GM23338 (cell line): ENCODE data around the gene KPNA2. TPM values are rescaled to one million over a fixed set of nuclear protein-coding genes. Genes with fewer than 3 reads are reported as not detected.

ENCODE experiments used
- ATAC-seq: fragments of 200-7000 bp; cut with Tn5 transposase; 3 replicates; pipeline ENCODE4 v1.9.1; 2020
- DNase-seq: peaks from one replicate; pipeline ENCODE4 v3.0.0-alpha.2; 2015; ENCODE audit warnings: low spot score
- H2AFZ ChIP-seq: fragments of 200-600 bp; sonication (generic); 2 replicates; pipeline ENCODE4 v1.8.0; 2016; ENCODE audit warnings: antibody characterized with exemption, mild to moderate bottlenecking, moderate library complexity
- H3F3A ChIP-seq: fragments of 200-600 bp; sonication (generic); replicated peaks from 2 replicates; pipeline ENCODE4 v1.8.0; 2017; ENCODE audit warnings: antibody characterized with exemption, mixed run types, low read depth
- H3K27ac ChIP-seq: fragments of 200-600 bp; sonication (generic); 2 replicates; pipeline ENCODE4 v1.6.1; 2016; ENCODE audit warnings: low read depth
- H3K27me3 ChIP-seq: fragments of 200-600 bp; sonication (generic); 2 replicates; pipeline ENCODE4 v1.8.0; 2016; ENCODE audit warnings: mild to moderate bottlenecking, mixed run types, moderate library complexity; ENCODE audit not compliant: insufficient read depth
- H3K36me3 ChIP-seq: fragments of 200-600 bp; sonication (generic); 2 replicates; pipeline ENCODE4 v1.8.0; 2016; ENCODE audit warnings: mild to moderate bottlenecking; ENCODE audit not compliant: insufficient read depth
- H3K4me1 ChIP-seq: fragments of 200-600 bp; sonication (generic); 2 replicates; pipeline ENCODE4 v1.8.0; 2016; ENCODE audit warnings: mild to moderate bottlenecking, moderate library complexity; ENCODE audit not compliant: insufficient read depth
- H3K4me2 ChIP-seq: fragments of 200-600 bp; sonication (generic); 2 replicates; pipeline ENCODE4 v1.7.1; 2017; ENCODE audit warnings: mixed run types
- H3K4me3 ChIP-seq: fragments of 200-600 bp; sonication (generic); 2 replicates; pipeline ENCODE4 v1.6.1; 2016; ENCODE audit warnings: mixed run types
- H3K79me2 ChIP-seq: fragments of 200-600 bp; sonication (generic); replicated peaks from 2 replicates; pipeline ENCODE4 v1.8.0; 2017; ENCODE audit warnings: mild to moderate bottlenecking; ENCODE audit not compliant: insufficient read depth
- H3K9me2 ChIP-seq: fragments of 200-600 bp; sonication (generic); 2 replicates; pipeline ENCODE4 v1.8.0; 2017; ENCODE audit not compliant: insufficient read depth
- H4K20me1 ChIP-seq: fragments of 200-600 bp; sonication (generic); replicated peaks from 2 replicates; pipeline ENCODE4 v1.8.0; 2017; ENCODE audit warnings: mild to moderate bottlenecking; ENCODE audit not compliant: insufficient read depth
- H3K27ac Mint-ChIP-seq: 2 replicates; pipeline ENCODE4 v1.8.0; 2020; ENCODE audit warnings: inconsistent platforms, mild to moderate bottlenecking, moderate library complexity, mixed read lengths
- H3K27me3 Mint-ChIP-seq: 3 replicates; pipeline ENCODE4 v1.8.0; 2022; ENCODE audit warnings: low read depth, mild to moderate bottlenecking, moderate library complexity, mixed read lengths, inconsistent platforms; ENCODE audit not compliant: insufficient read depth, poor library complexity
- H3K36me3 Mint-ChIP-seq: 3 replicates; pipeline ENCODE4 v1.8.0; 2021; ENCODE audit warnings: low read depth, mild to moderate bottlenecking, inconsistent platforms, moderate library complexity, mixed read lengths
- H3K4me1 Mint-ChIP-seq: 3 replicates; pipeline ENCODE4 v1.8.0; 2020; ENCODE audit warnings: mild to moderate bottlenecking, inconsistent platforms, mixed read lengths
- H3K4me3 Mint-ChIP-seq: 3 replicates; pipeline ENCODE4 v1.8.0; 2021; ENCODE audit warnings: moderate library complexity, mild to moderate bottlenecking, inconsistent platforms, mixed read lengths
- H3K9me3 Mint-ChIP-seq: 3 replicates; pipeline ENCODE4 v1.8.0; 2020; ENCODE audit warnings: moderate library complexity, mild to moderate bottlenecking, inconsistent platforms, mixed read lengths
- CREB1 ChIP-seq: fragments of 250-450 bp; sonication (Bioruptor Pico); IDR thresholded peaks from 2 replicates; pipeline ENCODE4 v1.5.0; 2020; ENCODE audit warnings: low read depth, mild to moderate bottlenecking, moderate library complexity
- EZH2 ChIP-seq: fragments of 200-600 bp; sonication (generic); IDR thresholded peaks from one replicate; pipeline ENCODE4 v1.8.0; 2017; ENCODE audit warnings: antibody characterized with exemption, mild to moderate bottlenecking, low read depth; ENCODE audit not compliant: unreplicated experiment
- EZH2phosphoT487 ChIP-seq: fragments of 200-600 bp; sonication (generic); IDR thresholded peaks from one replicate; pipeline ENCODE4 v1.8.1; 2018; ENCODE audit warnings: antibody characterized with exemption; ENCODE audit not compliant: unreplicated experiment
- JUNB ChIP-seq: IDR thresholded peaks from one replicate; pipeline ENCODE4 v1.6.1; 2016; ENCODE audit warnings: antibody characterized with exemption; ENCODE audit not compliant: unreplicated experiment
- NANOG ChIP-seq: IDR thresholded peaks from 2 replicates; pipeline ENCODE4 v1.6.1; 2016; ENCODE audit warnings: antibody characterized with exemption, borderline replicate concordance
- POLR2AphosphoS5 ChIP-seq: IDR thresholded peaks from 2 replicates; pipeline ENCODE4 v1.6.1; 2016; ENCODE audit warnings: antibody characterized with exemption, low read depth
- STAT1 ChIP-seq: IDR thresholded peaks from one replicate; pipeline ENCODE4 v1.6.1; 2016; ENCODE audit warnings: antibody characterized with exemption; ENCODE audit not compliant: unreplicated experiment
- ZNF114 ChIP-seq: fragments of 250-450 bp; sonication (Bioruptor Pico); IDR thresholded peaks from 2 replicates; pipeline ENCODE4 v1.5.0; 2020; ENCODE audit warnings: mild to moderate bottlenecking, moderate library complexity
- ZNF331 ChIP-seq: fragments of 250-450 bp; sonication (Bioruptor Pico); IDR thresholded peaks from 2 replicates; pipeline ENCODE4 v1.5.0; 2020; ENCODE audit warnings: low read depth, mild to moderate bottlenecking, moderate library complexity
- polyA plus RNA-seq: library from polyadenylated mRNA; unstranded; fragments of >200 nt; fragmentation: Nextera tagmentation; extraction: Ambion mirVana; gene quantifications from 2 replicates; pipeline ENCODE4 v1.2.1, GENCODE V29; 2016
- total RNA-seq: library from RNA; depleted of rRNA; stranded (reverse); fragments of >200 nt; shearing (Covaris generic); gene quantifications from 2 replicates; pipeline ENCODE4 v1.2.3, GENCODE V29; 2014
- TF ChIP-seq, protein P1 (sequence below): IDR thresholded peaks from 2 replicates; pipeline ENCODE4 v1.6.1; 2016; ENCODE audit warnings: antibody characterized with exemption
- TF ChIP-seq, protein P2 (sequence below): IDR thresholded peaks from one replicate; pipeline ENCODE4 v1.6.1; 2018; ENCODE audit warnings: antibody characterized with exemption; ENCODE audit not compliant: unreplicated experiment
- TF ChIP-seq, protein P3 (sequence below), 2 experiments: fragments of 200-600 bp in 1 of 2; sonication (generic) in 1 of 2; conservative IDR thresholded peaks; 2 replicates each; pipeline versions ENCODE4 v1.5.1 to v1.6.1; 2016 to 2017; ENCODE audit warnings: antibody characterized with exemption in 2 of 2, low read depth in 2 of 2, mild to moderate bottlenecking in 2 of 2, moderate library complexity in 1 of 2
- TF ChIP-seq, protein P4 (sequence below): fragments of 250-450 bp; sonication (Bioruptor Pico); IDR thresholded peaks from 2 replicates; pipeline ENCODE4 v1.5.0; 2020; ENCODE audit warnings: mild to moderate bottlenecking, moderate library complexity

KPNA2 gene
- total and polyA plus RNA-seq, 2 experiments from 2014 or later = 375 to 442 TPM

DNA sequence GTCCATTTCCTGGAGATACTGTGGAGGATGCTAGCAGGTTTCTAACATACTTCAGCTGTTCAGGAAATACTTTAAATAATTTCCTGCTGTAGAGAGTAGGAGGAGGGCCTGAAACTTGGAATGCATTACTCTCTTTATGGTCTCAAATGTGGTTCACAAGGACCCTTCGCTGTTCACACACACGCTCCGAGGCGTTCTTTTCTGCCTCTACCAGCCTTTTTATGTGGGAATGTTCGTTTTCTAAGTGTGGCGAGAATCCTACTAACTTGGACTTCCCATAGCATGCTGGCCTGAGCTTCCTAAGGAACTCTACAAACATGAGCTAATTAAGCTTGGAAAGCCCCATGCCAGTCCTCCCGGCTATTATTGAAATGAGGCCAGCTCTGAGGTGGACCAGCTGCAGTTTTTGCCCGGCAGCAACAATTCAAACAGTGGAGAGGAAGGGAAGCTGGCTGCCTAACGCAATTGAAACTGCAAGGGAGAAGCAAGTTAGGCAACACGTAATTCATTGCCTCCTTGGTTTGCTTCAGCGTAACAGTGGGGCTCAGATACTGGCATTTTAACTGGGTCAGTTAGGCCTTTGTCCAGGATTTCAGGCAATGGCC, 18.9 kb downstream of the KPNA2 start:
- Histone ChIP-seq H2AFZ (no peak overlapping the region), H3K4me1 (no peaks in the 10 kb centered on the region), H3K36me3 (no peaks in the 10 kb centered on the region), H3K79me2 (no peaks in the 10 kb centered on the region), H3K4me3 (no peak overlapping the region), H3K27me3 (no peaks in the 10 kb centered on the region), H3F3A (no peaks in the 10 kb centered on the region), H4K20me1 (no peaks in the 10 kb centered on the region), H3K9me2 (no peaks in the 10 kb centered on the region), H3K4me2 (no peak overlapping the region), H3K27ac (no peak overlapping the region)
- no peaks in the 10 kb centered on the region for H3K4me1 Mint-ChIP-seq
- peaks cover 3% of the 10 kb centered on the region; the same call in 2 of the 3 replicates for H3K9me3 Mint-ChIP-seq
- H3K27ac Mint-ChIP-seq = no peak overlapping the region; the same call in 1 of the 2 replicates
- no peak overlapping the region for H3K4me3 Mint-ChIP-seq
- ATAC-seq (no peak), DNase-seq (no peak)
- TF ChIP-seq, protein P1, sequence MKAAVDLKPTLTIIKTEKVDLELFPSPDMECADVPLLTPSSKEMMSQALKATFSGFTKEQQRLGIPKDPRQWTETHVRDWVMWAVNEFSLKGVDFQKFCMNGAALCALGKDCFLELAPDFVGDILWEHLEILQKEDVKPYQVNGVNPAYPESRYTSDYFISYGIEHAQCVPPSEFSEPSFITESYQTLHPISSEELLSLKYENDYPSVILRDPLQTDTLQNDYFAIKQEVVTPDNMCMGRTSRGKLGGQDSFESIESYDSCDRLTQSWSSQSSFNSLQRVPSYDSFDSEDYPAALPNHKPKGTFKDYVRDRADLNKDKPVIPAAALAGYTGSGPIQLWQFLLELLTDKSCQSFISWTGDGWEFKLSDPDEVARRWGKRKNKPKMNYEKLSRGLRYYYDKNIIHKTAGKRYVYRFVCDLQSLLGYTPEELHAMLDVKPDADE = no peak
- TF ChIP-seq CREB1 (CRISPR knock-in tag) = no peak
- TF ChIP-seq EZH2 = no peak
- TF ChIP-seq, protein P2, sequence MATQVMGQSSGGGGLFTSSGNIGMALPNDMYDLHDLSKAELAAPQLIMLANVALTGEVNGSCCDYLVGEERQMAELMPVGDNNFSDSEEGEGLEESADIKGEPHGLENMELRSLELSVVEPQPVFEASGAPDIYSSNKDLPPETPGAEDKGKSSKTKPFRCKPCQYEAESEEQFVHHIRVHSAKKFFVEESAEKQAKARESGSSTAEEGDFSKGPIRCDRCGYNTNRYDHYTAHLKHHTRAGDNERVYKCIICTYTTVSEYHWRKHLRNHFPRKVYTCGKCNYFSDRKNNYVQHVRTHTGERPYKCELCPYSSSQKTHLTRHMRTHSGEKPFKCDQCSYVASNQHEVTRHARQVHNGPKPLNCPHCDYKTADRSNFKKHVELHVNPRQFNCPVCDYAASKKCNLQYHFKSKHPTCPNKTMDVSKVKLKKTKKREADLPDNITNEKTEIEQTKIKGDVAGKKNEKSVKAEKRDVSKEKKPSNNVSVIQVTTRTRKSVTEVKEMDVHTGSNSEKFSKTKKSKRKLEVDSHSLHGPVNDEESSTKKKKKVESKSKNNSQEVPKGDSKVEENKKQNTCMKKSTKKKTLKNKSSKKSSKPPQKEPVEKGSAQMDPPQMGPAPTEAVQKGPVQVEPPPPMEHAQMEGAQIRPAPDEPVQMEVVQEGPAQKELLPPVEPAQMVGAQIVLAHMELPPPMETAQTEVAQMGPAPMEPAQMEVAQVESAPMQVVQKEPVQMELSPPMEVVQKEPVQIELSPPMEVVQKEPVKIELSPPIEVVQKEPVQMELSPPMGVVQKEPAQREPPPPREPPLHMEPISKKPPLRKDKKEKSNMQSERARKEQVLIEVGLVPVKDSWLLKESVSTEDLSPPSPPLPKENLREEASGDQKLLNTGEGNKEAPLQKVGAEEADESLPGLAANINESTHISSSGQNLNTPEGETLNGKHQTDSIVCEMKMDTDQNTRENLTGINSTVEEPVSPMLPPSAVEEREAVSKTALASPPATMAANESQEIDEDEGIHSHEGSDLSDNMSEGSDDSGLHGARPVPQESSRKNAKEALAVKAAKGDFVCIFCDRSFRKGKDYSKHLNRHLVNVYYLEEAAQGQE = no peak
- no peak for TF ChIP-seq JUNB
- TF ChIP-seq POLR2AphosphoS5 = no peak
- TF ChIP-seq NANOG = no peak
- TF ChIP-seq, protein P3, sequence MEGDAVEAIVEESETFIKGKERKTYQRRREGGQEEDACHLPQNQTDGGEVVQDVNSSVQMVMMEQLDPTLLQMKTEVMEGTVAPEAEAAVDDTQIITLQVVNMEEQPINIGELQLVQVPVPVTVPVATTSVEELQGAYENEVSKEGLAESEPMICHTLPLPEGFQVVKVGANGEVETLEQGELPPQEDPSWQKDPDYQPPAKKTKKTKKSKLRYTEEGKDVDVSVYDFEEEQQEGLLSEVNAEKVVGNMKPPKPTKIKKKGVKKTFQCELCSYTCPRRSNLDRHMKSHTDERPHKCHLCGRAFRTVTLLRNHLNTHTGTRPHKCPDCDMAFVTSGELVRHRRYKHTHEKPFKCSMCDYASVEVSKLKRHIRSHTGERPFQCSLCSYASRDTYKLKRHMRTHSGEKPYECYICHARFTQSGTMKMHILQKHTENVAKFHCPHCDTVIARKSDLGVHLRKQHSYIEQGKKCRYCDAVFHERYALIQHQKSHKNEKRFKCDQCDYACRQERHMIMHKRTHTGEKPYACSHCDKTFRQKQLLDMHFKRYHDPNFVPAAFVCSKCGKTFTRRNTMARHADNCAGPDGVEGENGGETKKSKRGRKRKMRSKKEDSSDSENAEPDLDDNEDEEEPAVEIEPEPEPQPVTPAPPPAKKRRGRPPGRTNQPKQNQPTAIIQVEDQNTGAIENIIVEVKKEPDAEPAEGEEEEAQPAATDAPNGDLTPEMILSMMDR (conservative IDR thresholded peaks at IDR 0.05; ENCODE audit: low read depth in 2 of 2) = no peak
- no peak for TF ChIP-seq STAT1
- no peak for TF ChIP-seq ZNF331 (CRISPR knock-in tag)
- no peak for TF ChIP-seq ZNF114
- TF ChIP-seq, protein P4, sequence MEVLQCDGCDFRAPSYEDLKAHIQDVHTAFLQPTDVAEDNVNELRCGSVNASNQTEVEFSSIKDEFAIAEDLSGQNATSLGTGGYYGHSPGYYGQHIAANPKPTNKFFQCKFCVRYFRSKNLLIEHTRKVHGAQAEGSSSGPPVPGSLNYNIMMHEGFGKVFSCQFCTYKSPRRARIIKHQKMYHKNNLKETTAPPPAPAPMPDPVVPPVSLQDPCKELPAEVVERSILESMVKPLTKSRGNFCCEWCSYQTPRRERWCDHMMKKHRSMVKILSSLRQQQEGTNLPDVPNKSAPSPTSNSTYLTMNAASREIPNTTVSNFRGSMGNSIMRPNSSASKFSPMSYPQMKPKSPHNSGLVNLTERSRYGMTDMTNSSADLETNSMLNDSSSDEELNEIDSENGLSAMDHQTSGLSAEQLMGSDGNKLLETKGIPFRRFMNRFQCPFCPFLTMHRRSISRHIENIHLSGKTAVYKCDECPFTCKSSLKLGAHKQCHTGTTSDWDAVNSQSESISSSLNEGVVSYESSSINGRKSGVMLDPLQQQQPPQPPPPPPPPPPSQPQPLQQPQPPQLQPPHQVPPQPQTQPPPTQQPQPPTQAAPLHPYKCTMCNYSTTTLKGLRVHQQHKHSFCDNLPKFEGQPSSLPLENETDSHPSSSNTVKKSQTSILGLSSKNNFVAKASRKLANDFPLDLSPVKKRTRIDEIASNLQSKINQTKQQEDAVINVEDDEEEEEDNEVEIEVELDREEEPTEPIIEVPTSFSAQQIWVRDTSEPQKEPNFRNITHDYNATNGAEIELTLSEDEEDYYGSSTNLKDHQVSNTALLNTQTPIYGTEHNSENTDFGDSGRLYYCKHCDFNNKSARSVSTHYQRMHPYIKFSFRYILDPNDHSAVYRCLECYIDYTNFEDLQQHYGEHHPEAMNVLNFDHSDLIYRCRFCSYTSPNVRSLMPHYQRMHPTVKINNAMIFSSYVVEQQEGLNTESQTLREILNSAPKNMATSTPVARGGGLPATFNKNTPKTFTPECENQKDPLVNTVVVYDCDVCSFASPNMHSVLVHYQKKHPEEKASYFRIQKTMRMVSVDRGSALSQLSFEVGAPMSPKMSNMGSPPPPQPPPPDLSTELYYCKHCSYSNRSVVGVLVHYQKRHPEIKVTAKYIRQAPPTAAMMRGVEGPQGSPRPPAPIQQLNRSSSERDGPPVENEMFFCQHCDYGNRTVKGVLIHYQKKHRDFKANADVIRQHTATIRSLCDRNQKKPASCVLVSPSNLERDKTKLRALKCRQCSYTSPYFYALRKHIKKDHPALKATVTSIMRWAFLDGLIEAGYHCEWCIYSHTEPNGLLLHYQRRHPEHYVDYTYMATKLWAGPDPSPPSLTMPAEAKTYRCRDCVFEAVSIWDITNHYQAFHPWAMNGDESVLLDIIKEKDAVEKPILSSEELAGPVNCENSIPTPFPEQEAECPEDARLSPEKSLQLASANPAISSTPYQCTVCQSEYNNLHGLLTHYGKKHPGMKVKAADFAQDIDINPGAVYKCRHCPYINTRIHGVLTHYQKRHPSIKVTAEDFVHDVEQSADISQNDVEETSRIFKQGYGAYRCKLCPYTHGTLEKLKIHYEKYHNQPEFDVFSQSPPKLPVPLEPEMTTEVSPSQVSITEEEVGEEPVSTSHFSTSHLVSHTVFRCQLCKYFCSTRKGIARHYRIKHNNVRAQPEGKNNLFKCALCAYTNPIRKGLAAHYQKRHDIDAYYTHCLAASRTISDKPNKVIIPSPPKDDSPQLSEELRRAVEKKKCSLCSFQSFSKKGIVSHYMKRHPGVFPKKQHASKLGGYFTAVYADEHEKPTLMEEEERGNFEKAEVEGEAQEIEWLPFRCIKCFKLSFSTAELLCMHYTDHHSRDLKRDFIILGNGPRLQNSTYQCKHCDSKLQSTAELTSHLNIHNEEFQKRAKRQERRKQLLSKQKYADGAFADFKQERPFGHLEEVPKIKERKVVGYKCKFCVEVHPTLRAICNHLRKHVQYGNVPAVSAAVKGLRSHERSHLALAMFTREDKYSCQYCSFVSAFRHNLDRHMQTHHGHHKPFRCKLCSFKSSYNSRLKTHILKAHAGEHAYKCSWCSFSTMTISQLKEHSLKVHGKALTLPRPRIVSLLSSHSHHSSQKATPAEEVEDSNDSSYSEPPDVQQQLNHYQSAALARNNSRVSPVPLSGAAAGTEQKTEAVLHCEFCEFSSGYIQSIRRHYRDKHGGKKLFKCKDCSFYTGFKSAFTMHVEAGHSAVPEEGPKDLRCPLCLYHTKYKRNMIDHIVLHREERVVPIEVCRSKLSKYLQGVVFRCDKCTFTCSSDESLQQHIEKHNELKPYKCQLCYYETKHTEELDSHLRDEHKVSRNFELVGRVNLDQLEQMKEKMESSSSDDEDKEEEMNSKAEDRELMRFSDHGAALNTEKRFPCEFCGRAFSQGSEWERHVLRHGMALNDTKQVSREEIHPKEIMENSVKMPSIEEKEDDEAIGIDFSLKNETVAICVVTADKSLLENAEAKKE = no peak
- TF ChIP-seq EZH2phosphoT487 = no peak
- no peaks in the 10 kb centered on the region for H3K27me3 Mint-ChIP-seq
- H3K36me3 Mint-ChIP-seq = peaks cover 5% of the 10 kb centered on the region; the same call in 1 of the 3 replicates
